K562 (cell line): ENCODE measurements around the gene RNF187. TPM values are rescaled to one million over a fixed set of nuclear protein-coding genes. Genes with fewer than 3 reads are reported as not detected.

Experiments used
- ATAC-seq: fragments of 200-7000 bp; cut with Tn5 transposase; 3 replicates; pipeline ENCODE4 v1.9.1; 2020; ENCODE audit warnings: moderate library complexity
- BruUV-seq: library from RNA; stranded (reverse); fragments of 400-500 nt; replicated peaks from 2 replicates; lab custom pipeline; 2021; lab: Mats Ljungman, UMichigan
- CTCF ChIA-PET: fragments of 300-600 bp; formaldehyde crosslinking; extraction: SDS; loops from one replicate; lab custom pipeline; 2021; ENCODE audit warnings: low intra/inter-chr PET ratio; lab: Yijun Ruan, JAX
- POLR2A ChIA-PET: fragments of 300-600, 350-650 bp; sonication (Branson Sonifier 250); formaldehyde crosslinking; extraction: SDS; loops from one replicate; lab custom pipeline; 2021; ENCODE audit warnings: antibody characterized with exemption, inconsistent platforms; lab: Yijun Ruan, JAX
- DNase-seq, 4 experiments: peaks; one replicate each; pipeline versions ENCODE4 v3.0.0 to v3.0.0-alpha.2; 2011 to 2018; ENCODE audit warnings: low spot score in 3 of 4, mixed read lengths in 3 of 4; ENCODE audit errors: extremely low read depth in 1 of 4
- FAIRE-seq: peaks from 2 replicates; lab custom pipeline; 2011; peaks lifted over from hg19 to GRCh38; lab: Jason Lieb, UNC
- H2AFZ ChIP-seq: 2 replicates; pipeline ENCODE4 v1.6.0; 2011; ENCODE audit warnings: low read depth, low read length, control low read depth, inconsistent platforms
- H3K27ac ChIP-seq: fragments of 200-600 bp; 3 replicates; pipeline ENCODE4 v1.8.0; 2011; ENCODE audit warnings: low read depth, mild to moderate bottlenecking, control low read depth, inconsistent platforms, low read length, moderate library complexity, mixed read lengths; ENCODE audit errors: extremely low read depth
- H3K27me3 ChIP-seq, 2 experiments: fragments of 300-600 bp in 1 of 2; 2 replicates in 1 of 2; 3 replicates in 1 of 2; pipeline versions ENCODE4 v1.6.0 to v1.8.0; 2011; ENCODE audit warnings: inconsistent platforms in 2 of 2, low read length in 2 of 2, mild to moderate bottlenecking in 1 of 2, mixed read lengths in 1 of 2, moderate library complexity in 1 of 2; ENCODE audit not compliant: control insufficient read depth in 2 of 2, insufficient read depth in 2 of 2
- H3K36me3 ChIP-seq: fragments of 300-600 bp; 3 replicates; pipeline ENCODE4 v1.8.0; 2011; ENCODE audit warnings: mild to moderate bottlenecking, low read length, inconsistent platforms; ENCODE audit not compliant: control insufficient read depth, insufficient read depth
- H3K4me1 ChIP-seq, 2 experiments: fragments of 200-600 bp in 1 of 2; replicated peaks in 1 of 2; 2 replicates in 1 of 2; 3 replicates in 1 of 2; pipeline versions ENCODE4 v1.5.1 to v1.8.0; 2011; ENCODE audit warnings: inconsistent platforms in 2 of 2, low read length in 2 of 2, mild to moderate bottlenecking in 1 of 2, mixed read lengths in 1 of 2, moderate library complexity in 1 of 2; ENCODE audit not compliant: control insufficient read depth in 2 of 2, insufficient read depth in 2 of 2
- H3K4me2 ChIP-seq: 2 replicates; pipeline ENCODE4 v1.6.1; 2011; ENCODE audit warnings: low read length, control low read depth, inconsistent platforms, mixed read lengths; ENCODE audit not compliant: insufficient read depth
- H3K4me3 ChIP-seq: fragments of 200-600 bp; sonication (generic), shearing (Covaris generic); 2 replicates; pipeline ENCODE4 v1.5.1; 2016; ENCODE audit warnings: control low read depth, inconsistent platforms
- H3K79me2 ChIP-seq: fragments of 200-600 bp; 3 replicates; pipeline ENCODE4 v1.8.0; 2011; ENCODE audit warnings: low read length, inconsistent platforms; ENCODE audit not compliant: control insufficient read depth, insufficient read depth
- H3K9ac ChIP-seq, 2 experiments: 2 replicates each; pipeline versions ENCODE4 v1.6.0 to v1.6.1; 2011; ENCODE audit warnings: low read depth in 2 of 2, low read length in 2 of 2, control low read depth in 1 of 2, inconsistent platforms in 1 of 2, mild to moderate bottlenecking in 1 of 2, mixed read lengths in 1 of 2; ENCODE audit not compliant: insufficient read depth in 1 of 2
- H3K9me1 ChIP-seq: one replicate; pipeline ENCODE4 v1.6.0; 2011; ENCODE audit warnings: inconsistent platforms, mild to moderate bottlenecking, low read length, moderate library complexity; ENCODE audit not compliant: control insufficient read depth, insufficient read depth
- H3K9me3 ChIP-seq: replicated peaks from 2 replicates; pipeline ENCODE4 v1.5.1; 2011; ENCODE audit warnings: low read depth, low read length, inconsistent platforms; ENCODE audit not compliant: control insufficient read depth, insufficient read depth
- H4K20me1 ChIP-seq: replicated peaks from 2 replicates; pipeline ENCODE4 v1.6.1; 2011; ENCODE audit warnings: low read length, inconsistent platforms, mixed read lengths; ENCODE audit not compliant: control insufficient read depth, insufficient read depth
- FOXM1 ChIP-seq, 2 experiments: fragments of 450-650 bp in 1 of 2; sonication (generic) in 1 of 2; formaldehyde crosslinking in 1 of 2; IDR thresholded peaks; 2 replicates each; pipeline versions ENCODE4 v1.6.1 to v1.9.0; 2017 to 2022; ENCODE audit warnings: low read depth in 2 of 2, mild to moderate bottlenecking in 2 of 2, missing genetic modification reagents in 1 of 2, moderate library complexity in 1 of 2
- GTF2F1 ChIP-seq: IDR thresholded peaks from 2 replicates; pipeline ENCODE4 v1.6.1; 2011; ENCODE audit warnings: low read depth, low read length, improper control_type of control experiment
- KDM1A ChIP-seq, 2 experiments: fragments of 450-650 bp; IDR thresholded peaks; 2 replicates each; pipeline ENCODE4 v1.6.1; 2016; ENCODE audit warnings: mild to moderate bottlenecking in 2 of 2
- NR1H2 ChIP-seq: sonication (generic); formaldehyde crosslinking; IDR thresholded peaks from 2 replicates; pipeline ENCODE4 v1.4.0; 2020; ENCODE audit warnings: mild to moderate bottlenecking, missing genetic modification reagents
- TEAD4 ChIP-seq, 2 experiments: sonication (generic) in 1 of 2; formaldehyde crosslinking in 1 of 2; IDR thresholded peaks; 2 replicates each; pipeline versions ENCODE4 v1.6.1 to v1.8.0; 2012 to 2022; ENCODE audit warnings: borderline replicate concordance in 1 of 2, inconsistent platforms in 1 of 2, low read length in 1 of 2, mild to moderate bottlenecking in 1 of 2, missing genetic modification reagents in 1 of 2
- ZC3H4 ChIP-seq: sonication (generic); formaldehyde crosslinking; IDR thresholded peaks from 2 replicates; pipeline ENCODE4 v1.9.0; 2021; ENCODE audit warnings: missing genetic modification reagents, borderline replicate concordance
- ZC3H8 ChIP-seq: fragments of 450-650 bp; IDR thresholded peaks from 2 replicates; pipeline ENCODE4 v1.6.1; 2017
- ZNF766 ChIP-seq: fragments of 200-800 bp; sonication (Bioruptor generic); conservative IDR thresholded peaks from 2 replicates; pipeline ENCODE4 v1.6.1; 2016; ENCODE audit warnings: missing genetic modification characterization, missing compliant biosample characterization
- ZNF785 ChIP-seq: fragments of 250-450 bp; sonication (Bioruptor Pico); IDR thresholded peaks from 2 replicates; pipeline ENCODE4 v1.4.0; 2020; ENCODE audit warnings: mild to moderate bottlenecking
- WGBS: fragments of 100-300 bp; shearing (Covaris generic); methylation state at CpG from one replicate; pipeline ENCODE4 v1.1.6; 2016; ENCODE audit warnings: low coverage, mixed read lengths; ENCODE audit not compliant: insufficient coverage; ENCODE audit errors: missing lambda C conversion rate; 5-methylcytosine and 5-hydroxymethylcytosine counted together
- in situ Hi-C: fragments of 300-500 bp; cut with MboI; formaldehyde crosslinking; loops from 4 replicates; pipeline ENCODE4 v1.15.0; 2018; ENCODE audit warnings: inconsistent platforms, mixed read lengths
- intact Hi-C: fragments of 100-400 bp; cut with micrococcal nuclease; formaldehyde crosslinking; loops from 2 replicates; pipeline ENCODE4 v1.14.2; 2022
- polyA plus RNA-seq, 8 experiments: library from polyadenylated mRNA; depleted of rRNA in 4 of 8; stranded (reverse) in 5 of 8; unstranded in 3 of 8; fragments of >200 nt; fragmentation: Nextera tagmentation in 2 of 8; fragmentation: Illumina TruSeq in 1 of 8; extraction: Ambion mirVana in 2 of 8; extraction: Trizol in 1 of 8; gene quantifications; 2 replicates each; pipeline versions ENCODE4 v1.2.1 to v1.2.3, GENCODE V29; 2011 to 2014; ENCODE audit warnings: inconsistent platforms in 1 of 8, missing spikeins in 1 of 8
- total RNA-seq, 7 experiments: library from RNA; depleted of rRNA in 6 of 7; stranded (reverse); fragments of >200 nt in 6 of 7; fragmentation: Illumina TruSeq in 2 of 7; extraction: Trizol in 2 of 7; gene quantifications; 2 replicates each; pipeline versions ENCODE4 v1.2.1 to v1.2.3, GENCODE V29; 2011 to 2021; ENCODE audit warnings: low replicate concordance in 1 of 7
- TF ChIP-seq, protein P1 (sequence below): fragments of 250-450 bp; sonication (Bioruptor Pico); IDR thresholded peaks from 2 replicates; pipeline ENCODE4 v1.5.0; 2020; ENCODE audit warnings: mild to moderate bottlenecking
- TF ChIP-seq, protein P2 (sequence below): fragments of 250-450 bp; sonication (Bioruptor Pico); IDR thresholded peaks from 2 replicates; pipeline ENCODE4 v1.5.0; 2020; ENCODE audit warnings: mild to moderate bottlenecking, borderline replicate concordance
- TF ChIP-seq, protein P3 (sequence below): IDR thresholded peaks from 2 replicates; pipeline ENCODE4 v1.6.1; 2016; ENCODE audit warnings: missing genetic modification characterization, missing compliant biosample characterization

Gene RNF187
- total and polyA plus RNA-seq, 9 of the 15 experiments (the other 6 are each of a cell fraction or from before 2014, with no cell fraction given) = 2.3 to 119 (median 41.9) TPM

DNA sequence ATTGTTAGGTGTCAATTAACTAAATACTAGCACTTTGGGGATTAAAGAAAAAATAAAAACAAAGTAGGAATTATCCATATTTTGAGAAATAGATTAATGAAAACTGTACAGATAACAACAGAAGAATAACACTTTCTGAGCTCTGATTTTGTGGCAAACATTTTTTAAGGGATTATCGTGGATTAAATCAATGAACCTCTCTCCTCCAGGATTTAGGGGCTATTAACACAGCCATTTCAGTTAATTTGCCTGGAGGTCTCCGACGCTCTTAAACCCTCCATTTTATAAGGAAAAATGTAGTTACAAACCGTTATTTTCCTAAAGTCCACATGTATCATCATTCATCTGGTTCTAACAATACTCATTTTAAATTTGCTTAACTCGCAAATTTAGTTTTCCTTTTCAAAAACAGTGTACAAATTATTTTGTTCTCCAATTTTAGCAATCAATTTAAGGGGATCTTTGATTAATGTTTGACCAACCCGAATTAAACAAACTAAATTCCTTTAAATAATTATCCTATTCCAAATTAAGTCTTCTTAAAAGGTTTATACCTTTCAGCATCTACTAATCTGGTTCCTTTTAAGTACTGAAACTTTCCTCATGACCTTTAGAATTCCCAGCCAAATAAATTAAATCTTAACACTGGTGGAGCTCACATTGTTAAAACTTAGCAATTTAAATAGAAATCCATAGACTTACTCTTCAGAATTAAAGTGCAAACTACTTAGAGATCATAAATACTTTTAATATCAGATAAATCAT is 30.7 kb upstream of the RNF187 start (continued):
- no peak for TF ChIP-seq ZNF785 (CRISPR knock-in tag)
- TF ChIP-seq KDM1A (IDR thresholded peaks at IDR 0.05) = peak; percentile 14 to 49; a peak in 1 of 4 replicates
- no peak for TF ChIP-seq GTF2F1

DNA sequence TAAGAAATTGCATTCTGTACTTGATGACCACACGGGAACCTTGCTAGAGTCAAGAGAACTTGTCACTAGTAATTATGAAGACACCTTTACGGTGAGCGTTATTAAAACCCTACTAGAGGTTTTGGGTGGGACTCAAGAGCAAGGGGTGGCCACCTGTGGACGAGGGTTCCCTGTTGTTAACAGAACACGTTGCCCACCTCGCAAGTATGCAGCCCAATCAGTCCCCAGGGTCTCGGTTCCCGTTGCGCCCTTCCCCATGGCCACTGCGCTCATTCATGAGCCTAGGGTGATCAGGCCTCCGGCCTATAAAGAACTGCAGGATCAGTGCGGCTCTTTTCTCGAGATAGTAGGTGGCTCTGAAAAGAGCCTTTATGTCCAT is 30.2 kb upstream of the RNF187 start:
- peak in 2 of 4 experiments; percentile 56 to 58 for DNase-seq
- peaks cover 49% of the 10 kb centered on the region for H3K79me2 ChIP-seq
- peak; percentile 60; the same call in 1 of the 2 replicates for TF ChIP-seq ZNF766 (CRISPR knock-in tag)
- TF ChIP-seq, protein P1, sequence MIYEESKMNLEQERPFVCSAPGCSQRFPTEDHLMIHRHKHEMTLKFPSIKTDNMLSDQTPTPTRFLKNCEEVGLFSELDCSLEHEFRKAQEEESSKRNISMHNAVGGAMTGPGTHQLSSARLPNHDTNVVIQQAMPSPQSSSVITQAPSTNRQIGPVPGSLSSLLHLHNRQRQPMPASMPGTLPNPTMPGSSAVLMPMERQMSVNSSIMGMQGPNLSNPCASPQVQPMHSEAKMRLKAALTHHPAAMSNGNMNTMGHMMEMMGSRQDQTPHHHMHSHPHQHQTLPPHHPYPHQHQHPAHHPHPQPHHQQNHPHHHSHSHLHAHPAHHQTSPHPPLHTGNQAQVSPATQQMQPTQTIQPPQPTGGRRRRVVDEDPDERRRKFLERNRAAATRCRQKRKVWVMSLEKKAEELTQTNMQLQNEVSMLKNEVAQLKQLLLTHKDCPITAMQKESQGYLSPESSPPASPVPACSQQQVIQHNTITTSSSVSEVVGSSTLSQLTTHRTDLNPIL (CRISPR knock-in tag) = no peak
- 0 out of 2 replicates have a peak, but pooled peaks have one; percentile 57 for TF ChIP-seq ZC3H4 (CRISPR knock-in tag)
- peak; percentile 6; the same call in 1 of the 2 replicates for TF ChIP-seq TEAD4 (IDR thresholded peaks at IDR 0.05; ENCODE audit: low read length)
- 0 out of 2 replicates have a peak, but pooled peaks have one; percentile 25 for TF ChIP-seq TEAD4 (CRISPR knock-in tag; IDR thresholded peaks at IDR 0.05; ENCODE audit: borderline replicate concordance)
- peak; percentile 2; the same call in 1 of the 2 replicates for TF ChIP-seq NR1H2
- no peak for TF ChIP-seq ZC3H8
- TF ChIP-seq, protein P2, sequence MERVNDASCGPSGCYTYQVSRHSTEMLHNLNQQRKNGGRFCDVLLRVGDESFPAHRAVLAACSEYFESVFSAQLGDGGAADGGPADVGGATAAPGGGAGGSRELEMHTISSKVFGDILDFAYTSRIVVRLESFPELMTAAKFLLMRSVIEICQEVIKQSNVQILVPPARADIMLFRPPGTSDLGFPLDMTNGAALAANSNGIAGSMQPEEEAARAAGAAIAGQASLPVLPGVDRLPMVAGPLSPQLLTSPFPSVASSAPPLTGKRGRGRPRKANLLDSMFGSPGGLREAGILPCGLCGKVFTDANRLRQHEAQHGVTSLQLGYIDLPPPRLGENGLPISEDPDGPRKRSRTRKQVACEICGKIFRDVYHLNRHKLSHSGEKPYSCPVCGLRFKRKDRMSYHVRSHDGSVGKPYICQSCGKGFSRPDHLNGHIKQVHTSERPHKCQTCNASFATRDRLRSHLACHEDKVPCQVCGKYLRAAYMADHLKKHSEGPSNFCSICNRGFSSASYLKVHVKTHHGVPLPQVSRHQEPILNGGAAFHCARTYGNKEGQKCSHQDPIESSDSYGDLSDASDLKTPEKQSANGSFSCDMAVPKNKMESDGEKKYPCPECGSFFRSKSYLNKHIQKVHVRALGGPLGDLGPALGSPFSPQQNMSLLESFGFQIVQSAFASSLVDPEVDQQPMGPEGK (CRISPR knock-in tag) = 0 out of 2 replicates have a peak, but pooled peaks have one; percentile 69
- TF ChIP-seq, protein P3, sequence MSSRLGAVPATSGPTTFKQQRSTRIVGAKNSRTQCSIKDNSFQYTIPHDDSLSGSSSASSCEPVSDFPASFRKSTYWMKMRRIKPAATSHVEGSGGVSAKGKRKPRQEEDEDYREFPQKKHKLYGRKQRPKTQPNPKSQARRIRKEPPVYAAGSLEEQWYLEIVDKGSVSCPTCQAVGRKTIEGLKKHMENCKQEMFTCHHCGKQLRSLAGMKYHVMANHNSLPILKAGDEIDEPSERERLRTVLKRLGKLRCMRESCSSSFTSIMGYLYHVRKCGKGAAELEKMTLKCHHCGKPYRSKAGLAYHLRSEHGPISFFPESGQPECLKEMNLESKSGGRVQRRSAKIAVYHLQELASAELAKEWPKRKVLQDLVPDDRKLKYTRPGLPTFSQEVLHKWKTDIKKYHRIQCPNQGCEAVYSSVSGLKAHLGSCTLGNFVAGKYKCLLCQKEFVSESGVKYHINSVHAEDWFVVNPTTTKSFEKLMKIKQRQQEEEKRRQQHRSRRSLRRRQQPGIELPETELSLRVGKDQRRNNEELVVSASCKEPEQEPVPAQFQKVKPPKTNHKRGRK (tag) = peak; percentile 3; the same call in 1 of the 2 replicates
- TF ChIP-seq FOXM1 (IDR thresholded peaks at IDR 0.05; ENCODE audit: low read depth) = no peak
- TF ChIP-seq FOXM1 (CRISPR knock-in tag; IDR thresholded peaks at IDR 0.05; ENCODE audit: low read depth) = 0 out of 2 replicates have a peak, but pooled peaks have one; percentile 1

More for the DNA sequence above, 30.2 kb upstream of the RNF187 start:
- H2AFZ ChIP-seq = peak overlapping the region; percentile 90
- peak overlapping the region; percentile 99 for H3K4me2 ChIP-seq
- peaks cover 26% of the 10 kb centered on the region for H3K36me3 ChIP-seq
- H3K4me1 ChIP-seq = peaks cover 31 to 43% of the 10 kb centered on the region in 2 experiments
- H3K9me1 ChIP-seq = peaks cover 12% of the 10 kb centered on the region
- FAIRE-seq (no peak), ATAC-seq (peak; percentile 56)
- no TSS peak for BruUV-seq
- intact Hi-C loops (loop anchor here (1.0 to 5.0 kb wide), 6 partner anchors 30 to 326 kb away; partner anchors contain the start of genes RNF187 and TRIM11), in situ Hi-C loops (loop anchor here (10.0 kb wide), 1 partner anchor 112 kb away; no protein-coding TSS in a partner anchor)
- POLR2A ChIA-PET = interaction anchor here (0.6 to 6.4 kb wide), 55 partner anchors 9 to 1597 kb away, joined by 3 to 64 read pairs (median 4); partner anchors contain the start of genes IBA57, RNF187 and TRIM11
- CTCF ChIA-PET = interaction anchor here (0.6 to 1.8 kb wide), 3 partner anchors 58 to 420 kb away, joined by 3 to 10 read pairs (median 3); no protein-coding TSS in a partner anchor
- no peaks in the 10 kb centered on the region for H3K9me3 ChIP-seq
- peak overlapping the region; percentile 95 to 96 for H3K9ac ChIP-seq
- no peaks in the 10 kb centered on the region for H3K27me3 ChIP-seq
- H3K4me3 ChIP-seq = peak overlapping the region; percentile 61
- 1% methylated on average over 13 of the region's 13 CpGs for WGBS
- H3K27ac ChIP-seq = peak overlapping the region; percentile 97
- H4K20me1 ChIP-seq = no peaks in the 10 kb centered on the region; the same call in 1 of the 2 replicates
